Type B pancreatic cell (in vitro differentiated cells): ENCODE data around the gene PIK3R6. TPM values are rescaled to one million over a fixed set of nuclear protein-coding genes. Genes with fewer than 3 reads are reported as not detected.

Source experiments
- DNase-seq: peaks from one replicate; pipeline ENCODE4 v3.0.0; 2021; ENCODE audit warnings: mixed read lengths; ENCODE audit not compliant: unreplicated experiment; ENCODE audit errors: extremely low spot score
- H3K27ac Mint-ChIP-seq: 2 replicates; pipeline ENCODE4 v1.8.0; 2021; ENCODE audit warnings: mild to moderate bottlenecking, mixed read lengths
- H3K27me3 Mint-ChIP-seq: 2 replicates; pipeline ENCODE4 v1.8.0; 2021; ENCODE audit warnings: mixed read lengths
- H3K36me3 Mint-ChIP-seq: 2 replicates; pipeline ENCODE4 v1.8.0; 2021; ENCODE audit warnings: mixed read lengths
- H3K4me1 Mint-ChIP-seq: one replicate; pipeline ENCODE4 v1.8.0; 2021; ENCODE audit warnings: mixed read lengths; ENCODE audit not compliant: unreplicated experiment
- H3K4me3 Mint-ChIP-seq: 2 replicates; pipeline ENCODE4 v1.8.0; 2021; ENCODE audit warnings: mild to moderate bottlenecking, mixed read lengths
- H3K9me3 Mint-ChIP-seq: 2 replicates; pipeline ENCODE4 v1.8.0; 2021; ENCODE audit warnings: mixed read lengths
- total RNA-seq: library from RNA; stranded (reverse); gene quantifications from 2 replicates; pipeline ENCODE4 v1.2.1, GENCODE V29; 2021; ENCODE audit warnings: low replicate concordance
- TF ChIP-seq, protein P1 (sequence below): fragments of 200-600 bp; sonication (generic); conservative IDR thresholded peaks from 2 replicates; pipeline ENCODE4 v1.5.0; 2021; ENCODE audit warnings: antibody characterized with exemption, mild to moderate bottlenecking

PIK3R6 gene
- total RNA-seq, 1 donor from 2014 or later = not detected

DNA sequence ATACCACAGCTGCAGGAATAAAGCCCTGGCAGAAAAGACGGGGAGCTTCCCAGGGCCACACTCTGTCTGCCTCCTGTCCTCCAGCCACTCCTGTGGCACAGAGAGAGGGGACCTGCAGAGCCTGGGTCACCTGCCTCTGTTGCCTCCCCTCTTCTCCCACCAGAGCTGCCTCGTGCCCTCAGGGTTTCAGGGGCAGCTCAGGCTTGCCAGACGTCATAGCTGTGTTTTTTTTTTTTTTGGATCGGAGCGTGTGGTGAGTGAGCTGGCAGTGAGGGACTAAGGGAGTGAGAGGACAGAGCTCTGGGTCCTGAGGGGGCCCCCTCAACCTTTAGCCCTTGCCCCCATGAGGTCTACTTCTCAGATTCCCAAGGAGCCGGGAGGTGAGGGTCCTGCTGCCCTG lies 2.1 kb downstream of the PIK3R6 start:
- DNase-seq = no peak
- Mint-ChIP-seq H3K27me3 (peaks cover 26% of the 10 kb centered on the region), H3K27ac (no peak overlapping the region), H3K4me1 (peaks cover 3% of the 10 kb centered on the region), H3K9me3 (no peaks in the 10 kb centered on the region), H3K4me3 (no peak overlapping the region), H3K36me3 (no peaks in the 10 kb centered on the region)
- TF ChIP-seq, protein P1, sequence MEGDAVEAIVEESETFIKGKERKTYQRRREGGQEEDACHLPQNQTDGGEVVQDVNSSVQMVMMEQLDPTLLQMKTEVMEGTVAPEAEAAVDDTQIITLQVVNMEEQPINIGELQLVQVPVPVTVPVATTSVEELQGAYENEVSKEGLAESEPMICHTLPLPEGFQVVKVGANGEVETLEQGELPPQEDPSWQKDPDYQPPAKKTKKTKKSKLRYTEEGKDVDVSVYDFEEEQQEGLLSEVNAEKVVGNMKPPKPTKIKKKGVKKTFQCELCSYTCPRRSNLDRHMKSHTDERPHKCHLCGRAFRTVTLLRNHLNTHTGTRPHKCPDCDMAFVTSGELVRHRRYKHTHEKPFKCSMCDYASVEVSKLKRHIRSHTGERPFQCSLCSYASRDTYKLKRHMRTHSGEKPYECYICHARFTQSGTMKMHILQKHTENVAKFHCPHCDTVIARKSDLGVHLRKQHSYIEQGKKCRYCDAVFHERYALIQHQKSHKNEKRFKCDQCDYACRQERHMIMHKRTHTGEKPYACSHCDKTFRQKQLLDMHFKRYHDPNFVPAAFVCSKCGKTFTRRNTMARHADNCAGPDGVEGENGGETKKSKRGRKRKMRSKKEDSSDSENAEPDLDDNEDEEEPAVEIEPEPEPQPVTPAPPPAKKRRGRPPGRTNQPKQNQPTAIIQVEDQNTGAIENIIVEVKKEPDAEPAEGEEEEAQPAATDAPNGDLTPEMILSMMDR = no peak

DNA sequence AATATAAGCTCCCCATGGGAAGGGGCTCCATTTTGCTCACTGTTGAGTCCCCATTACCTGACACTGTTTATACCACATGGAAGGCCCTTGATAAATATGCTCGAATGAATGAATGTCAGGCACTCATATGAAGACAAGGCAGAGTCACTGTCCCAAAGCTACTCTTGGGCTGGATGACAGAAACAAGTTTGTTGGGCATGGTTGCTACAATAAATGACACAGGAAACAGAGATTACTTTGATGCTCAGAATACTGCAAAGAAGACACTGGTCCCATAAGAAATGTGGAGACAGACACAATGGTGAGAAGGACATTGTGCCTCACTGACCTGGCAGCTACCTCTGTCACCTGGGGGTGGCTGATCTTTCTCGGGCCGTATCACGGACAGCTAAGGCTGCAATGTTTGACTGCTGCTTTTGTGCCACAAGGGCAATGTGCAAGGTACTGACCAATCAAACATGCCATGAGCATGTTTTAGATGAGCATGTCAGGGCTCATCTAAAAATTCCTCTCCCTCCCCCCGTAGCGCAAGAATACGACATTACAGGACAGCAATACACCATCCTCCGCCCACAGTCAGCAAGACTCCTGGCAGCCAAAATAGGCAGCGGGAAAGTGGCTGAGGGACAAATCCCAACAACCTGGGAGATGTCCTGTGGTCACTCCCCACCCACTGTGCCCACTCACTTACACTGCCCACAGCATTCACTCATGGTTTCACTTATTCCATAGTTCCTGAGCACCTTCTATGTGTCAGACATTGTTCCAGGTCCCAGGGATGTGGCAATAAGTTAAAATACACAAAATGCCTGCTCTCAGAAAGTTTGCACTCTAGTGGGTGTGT lies 5.0 kb downstream of the PIK3R6 start:
- TF ChIP-seq, protein P1 = no peak
- H3K27ac Mint-ChIP-seq = no peak overlapping the region
- peaks cover 20% of the 10 kb centered on the region for H3K4me1 Mint-ChIP-seq
- DNase-seq = no peak
- H3K27me3 Mint-ChIP-seq = peaks cover 7% of the 10 kb centered on the region
- H3K9me3 Mint-ChIP-seq = no peaks in the 10 kb centered on the region
- no peaks in the 10 kb centered on the region for H3K36me3 Mint-ChIP-seq
- H3K4me3 Mint-ChIP-seq = no peak overlapping the region

DNA sequence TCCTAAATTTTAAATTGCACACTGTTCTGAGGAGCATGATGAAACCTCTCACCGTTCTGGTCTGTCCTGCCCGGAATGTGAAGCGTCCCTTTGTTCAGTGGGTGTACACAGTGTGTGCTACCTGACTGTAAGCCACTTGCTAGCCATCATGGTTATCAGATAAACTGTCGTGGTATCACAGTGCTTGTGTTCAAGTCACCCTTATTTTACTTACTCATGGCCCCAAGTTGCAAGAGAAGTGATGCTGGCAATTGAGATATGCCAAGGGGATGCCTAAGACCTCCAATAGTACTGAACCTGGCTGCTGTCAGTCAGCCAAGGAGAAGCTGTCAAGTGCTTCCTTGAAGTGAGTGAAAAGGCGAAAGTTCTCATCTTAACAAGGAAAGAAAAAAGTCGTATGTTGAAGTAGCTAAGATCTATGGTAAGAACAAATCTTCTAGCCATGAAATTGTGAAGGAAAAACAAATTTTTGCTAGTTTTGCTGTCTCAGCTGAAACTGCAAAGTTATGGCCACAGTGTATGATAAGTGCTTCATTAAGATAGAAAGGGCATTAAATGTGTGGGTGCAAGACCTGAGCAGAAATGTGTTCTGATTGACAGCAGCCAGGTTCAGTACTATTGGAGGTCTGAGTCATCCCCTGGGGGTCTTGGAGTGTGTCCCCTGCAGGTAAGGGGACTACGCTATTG lies 5.8 kb downstream of the PIK3R6 start:
- DNase-seq = no peak
- Mint-ChIP-seq H3K27ac (no peak overlapping the region), H3K36me3 (no peaks in the 10 kb centered on the region), H3K4me1 (peaks cover 28% of the 10 kb centered on the region), H3K4me3 (no peak overlapping the region), H3K27me3 (peaks cover 5% of the 10 kb centered on the region), H3K9me3 (no peaks in the 10 kb centered on the region)
- TF ChIP-seq, protein P1 = no peak

DNA sequence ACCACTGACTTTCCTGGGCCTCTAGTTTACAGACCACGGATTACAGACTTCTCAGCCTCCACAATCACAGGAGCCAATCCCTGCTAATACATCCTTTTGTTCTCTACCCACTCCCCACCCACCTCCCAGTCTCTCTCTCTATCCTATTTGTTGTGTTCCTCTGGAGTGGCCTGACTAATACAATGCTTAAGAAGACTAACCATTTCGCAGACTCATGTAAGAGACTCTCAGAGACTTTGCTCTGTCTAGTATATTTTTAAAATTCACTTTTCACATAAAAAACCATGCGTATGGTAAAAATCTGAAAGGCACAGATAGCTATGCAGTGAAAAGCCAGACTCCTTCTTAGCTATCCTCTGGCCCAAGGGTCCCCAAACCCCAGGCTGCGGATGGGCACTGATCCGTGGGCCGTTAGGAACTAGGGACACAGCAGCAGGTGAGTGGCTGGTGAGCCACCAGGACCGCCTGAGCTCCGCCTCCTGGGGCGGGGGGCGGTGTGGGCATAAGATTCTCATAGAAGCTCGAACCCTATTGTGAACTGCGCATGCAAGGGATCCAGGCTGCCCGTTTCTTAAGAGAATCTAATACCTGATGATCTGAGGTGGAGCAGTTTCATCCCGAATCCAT lies 7.6 kb downstream of the PIK3R6 start:
- DNase-seq = no peak
- peaks cover 38% of the 10 kb centered on the region for H3K4me1 Mint-ChIP-seq
- TF ChIP-seq, protein P1 = no peak
- H3K27ac Mint-ChIP-seq = no peak overlapping the region
- H3K36me3 Mint-ChIP-seq = no peaks in the 10 kb centered on the region
- H3K9me3 Mint-ChIP-seq = no peaks in the 10 kb centered on the region
- no peak overlapping the region for H3K4me3 Mint-ChIP-seq
- H3K27me3 Mint-ChIP-seq = peaks cover 3% of the 10 kb centered on the region

DNA sequence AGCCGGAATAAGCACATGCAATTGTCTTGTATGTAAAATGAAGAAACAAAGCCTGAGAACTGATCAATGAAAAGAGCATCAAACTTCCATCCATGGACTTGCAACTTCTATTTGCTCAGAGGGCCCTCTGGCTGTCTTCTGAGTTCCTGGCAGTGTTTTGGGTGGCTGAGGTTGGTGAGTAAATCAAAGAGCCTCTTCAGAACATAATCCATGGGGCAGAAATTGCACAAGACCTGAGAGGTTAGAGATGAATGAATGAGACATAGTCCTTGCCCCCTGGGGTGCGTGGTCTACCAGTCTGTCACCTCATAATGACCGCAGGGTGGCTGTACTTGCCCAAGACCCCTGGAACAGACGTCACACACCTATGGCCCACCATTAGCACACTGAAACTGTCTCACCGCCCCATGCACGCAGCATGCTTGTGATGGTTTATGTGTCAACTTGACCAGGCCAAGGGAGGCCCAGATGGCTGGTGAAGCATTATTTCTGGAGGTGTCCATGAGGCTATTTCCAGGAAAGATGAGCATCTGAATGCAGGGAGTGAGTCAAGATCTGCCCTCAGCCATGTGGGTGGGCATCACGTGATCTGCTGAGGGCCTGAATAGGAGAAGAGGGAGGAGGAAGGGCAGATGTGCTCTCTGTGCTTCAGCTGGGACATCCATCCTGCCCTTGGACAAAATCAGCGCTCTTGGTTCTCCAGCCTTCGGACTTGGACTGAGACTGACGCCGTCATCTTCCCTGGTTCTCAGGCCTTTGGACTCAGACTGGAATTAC lies 8.3 kb downstream of the PIK3R6 start:
- H3K36me3 Mint-ChIP-seq = no peaks in the 10 kb centered on the region
- no peaks in the 10 kb centered on the region for H3K9me3 Mint-ChIP-seq
- no peak for DNase-seq
- TF ChIP-seq, protein P1 = no peak
- H3K27ac Mint-ChIP-seq = no peak overlapping the region
- H3K27me3 Mint-ChIP-seq = no peaks in the 10 kb centered on the region
- peaks cover 38% of the 10 kb centered on the region for H3K4me1 Mint-ChIP-seq
- H3K4me3 Mint-ChIP-seq = no peak overlapping the region
